Activated CD4-positive, alpha-beta T cell treated with anti-CD3 and anti-CD28 coated beads for 24 hours (primary cell): ENCODE data around the gene UBE3C.
"Not testable (repeated sequence)": the region's sequence is repeated elsewhere in the genome, so short reads cannot be mapped to it uniquely, and the experiment has no call there.

Source experiments
- DNase-seq, 2 donors: peaks; one replicate each; pipeline ENCODE4 v3.0.0-alpha.2; 2020; ENCODE audit warnings: low read depth in 2 of 2

Gene UBE3C

GRCh38 chr7:157130849-157131248 is 7.9 kb upstream of the UBE3C start:
- DNase-seq = not testable (repeated sequence)

DNA sequence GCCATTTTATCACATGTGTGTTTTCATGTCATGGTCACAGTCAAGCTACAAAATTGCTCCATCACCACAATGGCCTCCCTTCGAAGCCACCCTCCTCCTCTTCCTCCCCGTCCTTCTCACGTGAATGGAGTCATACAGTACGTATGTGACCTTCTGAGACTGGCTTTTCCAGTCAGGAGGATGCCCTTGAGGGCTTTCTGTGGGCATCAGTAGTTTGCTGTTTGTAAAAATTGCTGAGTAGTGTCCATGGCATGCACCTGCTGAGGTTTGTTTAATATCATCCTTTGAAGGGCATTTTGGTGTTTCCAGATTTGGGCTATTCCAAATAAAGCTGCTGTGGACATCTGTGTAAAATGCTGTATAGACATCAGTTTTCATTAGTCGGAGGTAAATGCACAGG is 5.9 kb upstream of the UBE3C start:
- DNase-seq = no peak

GRCh38 chr7:157133304-157133703 is 5.4 kb upstream of the UBE3C start:
- DNase-seq = no peak

DNA sequence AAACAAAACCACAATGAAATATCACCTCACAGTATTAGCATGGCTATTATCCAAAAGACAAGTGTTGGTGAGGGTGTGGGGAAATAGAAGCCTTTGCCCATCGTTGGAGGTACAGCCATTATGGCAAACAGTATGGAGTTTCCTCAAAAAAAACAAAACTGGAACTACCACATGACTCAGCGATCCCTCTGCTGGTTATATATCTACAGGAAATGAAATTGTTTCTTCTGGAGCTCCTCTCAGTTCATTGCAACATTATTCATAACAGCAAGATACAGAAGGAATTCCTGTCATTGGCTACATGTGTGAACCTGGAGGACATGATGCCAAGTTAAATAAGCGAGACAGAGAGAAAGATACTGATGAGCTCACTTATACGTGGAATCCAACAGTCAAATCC is 2.4 kb upstream of the UBE3C start:
- DNase-seq = no peak

- DNase-seq = no peak
Measured at GRCh38 chr7:157138101-157138423, 664 bp upstream of the UBE3C start.

- peak in 1 of 2 donors; percentile 28 for DNase-seq
Measured at GRCh38 chr7:157139111-157139809, 534 bp downstream of the UBE3C start.

GRCh38 chr7:157139810-157140510 is 1.2 kb downstream of the UBE3C start:
- DNase-seq = no peak

DNA sequence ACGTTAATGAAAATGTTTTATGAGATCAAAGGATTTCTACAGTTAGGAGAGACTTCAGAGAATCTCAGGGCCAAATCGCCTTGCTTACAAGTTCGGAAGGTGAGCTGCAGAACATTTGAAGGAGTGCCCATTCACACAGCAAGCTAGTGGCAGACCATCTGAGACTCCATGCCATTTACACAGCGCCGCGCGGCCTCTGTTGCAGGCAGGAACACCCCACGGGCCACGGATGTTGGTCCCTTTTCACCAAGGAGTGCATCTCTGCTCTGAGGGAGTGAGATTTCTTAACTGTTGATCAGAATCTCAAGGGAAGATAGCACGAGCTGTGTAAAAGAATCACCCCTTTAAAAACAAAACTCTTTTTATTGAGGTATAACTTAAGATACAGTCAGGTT is 1.8 kb downstream of the UBE3C start:
- no peak for DNase-seq

- no peak for DNase-seq
Measured at GRCh38 chr7:157141525-157142060, 2.9 kb downstream of the UBE3C start.

DNA sequence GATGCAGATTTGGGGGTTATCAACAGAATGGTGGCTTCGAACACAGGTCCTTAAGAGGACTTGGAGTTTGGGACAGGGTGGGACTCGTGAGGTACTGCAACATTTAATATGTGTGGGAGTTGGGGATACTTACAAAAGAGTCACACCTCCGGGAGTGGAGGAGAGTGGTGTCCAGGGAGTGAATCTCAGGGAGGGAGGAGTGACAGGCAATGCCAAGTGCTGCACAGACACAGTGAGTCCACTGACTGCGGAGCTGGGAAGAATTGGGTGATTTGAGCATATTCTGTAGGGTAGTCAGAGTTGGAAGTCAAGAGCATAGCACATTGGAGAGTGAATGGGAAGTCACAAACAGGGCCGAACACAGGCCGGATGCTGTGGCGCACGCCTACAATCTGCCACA is 5.1 kb downstream of the UBE3C start:
- DNase-seq = no peak

- no peak for DNase-seq
Measured at GRCh38 chr7:157149317-157149716, 10.6 kb downstream of the UBE3C start.

- no peak for DNase-seq
Measured at GRCh38 chr7:157150882-157151281, 12.2 kb downstream of the UBE3C start.

DNA sequence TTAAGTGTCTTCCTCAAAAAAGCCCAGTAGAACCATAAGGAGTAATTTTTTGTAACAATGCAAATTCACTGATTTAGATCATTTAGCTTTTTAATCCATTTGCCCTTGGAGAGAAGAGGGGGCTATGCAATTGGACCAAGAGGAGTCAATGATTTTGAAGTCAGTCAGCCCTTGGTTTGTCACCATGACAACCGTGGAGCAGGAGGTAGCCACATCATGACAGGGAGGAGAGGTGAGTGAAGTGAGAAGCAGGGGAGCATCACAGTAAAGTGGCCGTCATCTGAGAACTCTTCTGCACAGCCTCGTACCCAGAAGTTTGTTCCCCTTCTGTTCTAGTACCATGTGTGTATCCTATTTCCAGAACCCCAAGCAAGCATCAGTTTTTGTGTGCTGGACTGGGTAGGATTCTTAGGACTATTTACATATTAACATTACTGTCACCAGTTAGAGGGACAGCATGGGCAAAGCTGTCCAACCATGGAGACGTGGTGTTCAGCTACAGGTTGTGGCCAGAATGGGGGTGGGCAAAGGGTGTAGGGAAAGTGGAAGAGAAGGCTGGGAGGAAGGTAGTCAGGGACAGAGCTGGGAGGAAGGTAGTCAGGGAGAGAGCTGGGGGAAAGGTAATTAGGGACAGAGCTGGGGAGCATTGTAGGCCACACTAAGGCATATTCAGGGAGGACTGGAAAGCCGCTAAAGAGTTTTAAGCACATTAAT is 13.1 kb downstream of the UBE3C start:
- DNase-seq = no peak

DNA sequence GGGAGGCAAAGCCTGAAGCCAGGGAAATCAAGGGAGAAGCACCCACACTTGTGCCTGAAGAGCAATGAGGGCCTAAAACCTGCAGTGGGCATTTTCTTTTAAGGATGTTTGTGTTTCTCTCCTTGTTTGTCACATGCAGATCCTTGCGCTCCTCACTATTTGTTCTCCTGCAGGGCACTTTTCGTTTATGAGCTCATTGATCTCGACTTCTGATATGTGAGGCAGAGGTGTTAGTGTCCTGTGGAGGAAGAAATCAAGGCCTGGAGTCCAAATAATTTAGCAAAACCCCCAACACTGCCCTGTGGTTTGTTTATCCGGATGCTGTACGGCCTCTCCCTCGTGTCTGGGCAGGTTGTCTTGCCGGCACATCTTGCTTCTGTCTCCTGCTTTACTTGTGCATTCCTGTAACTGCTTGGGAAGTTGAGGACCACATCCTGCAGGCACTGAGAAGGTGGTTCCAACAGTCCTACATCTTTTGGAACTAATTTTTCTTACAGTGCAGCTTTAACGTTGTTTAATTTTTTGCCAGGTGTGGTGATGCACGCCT is 13.7 kb downstream of the UBE3C start:
- DNase-seq = no peak

DNA sequence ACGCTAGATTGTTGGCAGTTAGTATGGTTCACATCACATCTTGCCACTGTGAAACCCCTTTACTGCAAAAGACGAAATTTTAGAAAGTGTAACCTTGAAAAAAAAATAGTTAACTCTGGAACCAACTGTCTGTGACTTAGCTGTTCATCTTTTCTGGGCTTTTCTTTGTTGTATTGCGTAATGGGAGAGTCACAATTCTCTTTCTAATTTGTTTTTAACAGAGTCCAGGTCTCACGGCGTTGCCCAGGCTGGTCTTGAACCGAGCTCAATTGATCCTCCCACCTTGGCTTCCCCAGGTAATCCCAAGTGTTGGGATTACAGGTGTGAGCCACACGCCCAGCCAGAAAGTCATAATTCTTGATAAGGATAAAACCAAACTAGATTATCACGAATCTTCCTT is 14.5 kb downstream of the UBE3C start:
- no peak for DNase-seq

DNA sequence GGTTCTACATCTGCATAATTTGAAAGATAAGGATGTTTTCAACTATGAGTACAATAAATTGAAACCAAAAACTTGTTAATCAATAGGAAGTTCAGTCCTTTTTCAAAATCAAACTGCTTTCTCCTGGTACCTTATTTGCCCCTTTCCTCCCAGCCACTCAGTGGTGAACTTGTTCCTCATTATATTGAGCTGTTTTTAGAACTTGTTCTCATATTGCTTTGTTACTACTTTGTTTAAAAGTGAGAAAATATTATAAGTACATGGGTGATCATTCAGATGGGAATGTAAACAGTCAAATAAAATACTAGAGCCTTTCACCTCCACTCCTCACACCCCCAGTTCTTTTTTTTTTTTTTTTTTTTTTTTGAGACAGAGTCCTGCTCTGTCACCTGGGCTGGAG is 17.2 kb downstream of the UBE3C start:
- DNase-seq = no peak

DNA sequence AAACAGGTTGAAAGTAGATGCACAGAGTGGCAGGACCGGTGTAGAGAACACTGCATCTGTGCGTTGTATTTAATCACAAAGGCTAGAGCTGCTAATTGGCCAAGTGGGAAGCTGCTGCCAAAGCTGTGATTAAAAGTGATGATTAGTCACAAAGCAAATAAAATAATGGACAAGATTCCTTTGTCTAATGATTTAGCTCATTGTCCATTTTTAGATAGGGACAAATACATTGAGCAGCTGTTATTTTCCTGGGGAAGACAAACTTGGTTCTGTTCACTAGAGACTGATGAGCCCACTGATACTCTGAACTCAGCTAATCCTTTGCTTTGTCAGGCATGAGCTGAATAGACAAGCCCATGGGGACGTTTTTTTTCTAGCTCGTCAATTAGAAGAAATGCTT is 19.7 kb downstream of the UBE3C start:
- no peak for DNase-seq

DNA sequence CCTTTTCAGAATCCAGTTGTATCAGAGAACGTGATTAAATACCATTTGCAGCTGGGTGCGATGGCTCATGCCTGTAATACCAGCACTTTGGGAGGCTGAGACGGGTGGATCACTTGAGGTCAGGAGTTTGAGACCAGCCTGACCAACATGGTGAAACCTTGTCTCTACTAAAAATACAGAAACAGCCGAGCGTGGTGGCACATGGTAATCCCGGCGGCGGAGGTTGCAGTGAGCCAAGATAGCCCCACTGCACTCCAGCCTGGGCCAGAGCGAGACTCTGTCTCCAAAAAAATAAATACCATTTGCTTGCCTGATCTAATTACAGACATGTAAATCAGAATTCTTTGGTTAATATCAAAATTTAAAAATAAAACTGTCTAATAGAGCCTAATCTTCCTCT is 20.8 kb downstream of the UBE3C start:
- not testable (repeated sequence) for DNase-seq

GRCh38 chr7:157160433-157160832 is 21.7 kb downstream of the UBE3C start:
- DNase-seq = no peak

DNA sequence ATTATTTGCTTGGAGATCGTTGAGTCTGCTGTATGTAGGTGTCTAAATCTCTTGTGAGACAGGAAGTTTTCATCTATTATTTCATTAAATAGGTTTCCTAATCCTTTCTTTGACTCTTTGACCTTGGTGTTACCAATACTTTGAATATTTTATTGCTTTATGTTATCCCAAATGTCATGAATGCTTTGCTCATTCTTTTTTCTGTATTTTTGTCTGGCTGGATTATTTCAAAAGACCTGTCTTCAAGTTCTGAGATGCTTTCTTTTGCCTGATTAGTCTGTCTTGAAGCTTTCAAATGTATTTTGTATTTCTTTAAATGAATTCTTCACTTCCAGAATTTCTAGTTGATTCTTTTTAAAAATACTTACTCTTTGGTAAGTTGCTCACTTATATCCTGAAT is 27.3 kb downstream of the UBE3C start:
- DNase-seq = no peak

DNA sequence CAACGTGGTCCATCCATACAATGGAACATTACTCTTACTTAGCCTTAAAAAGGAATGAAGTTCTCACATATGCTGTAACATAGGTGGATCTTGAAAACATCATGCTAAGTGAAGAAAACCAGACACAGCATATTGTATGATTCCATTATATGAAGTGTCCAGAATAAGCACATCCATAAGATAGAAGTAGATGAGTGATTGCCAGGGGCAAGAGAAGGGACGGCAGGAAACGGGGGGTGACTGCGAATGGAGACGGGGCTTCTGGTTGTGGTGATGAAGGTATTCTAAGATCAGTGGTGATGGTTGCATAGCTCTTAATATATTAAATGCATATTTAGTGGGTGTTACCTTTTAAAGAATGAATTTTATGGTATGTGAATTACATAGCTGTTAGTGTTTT is 29.8 kb downstream of the UBE3C start:
- no peak for DNase-seq

DNA sequence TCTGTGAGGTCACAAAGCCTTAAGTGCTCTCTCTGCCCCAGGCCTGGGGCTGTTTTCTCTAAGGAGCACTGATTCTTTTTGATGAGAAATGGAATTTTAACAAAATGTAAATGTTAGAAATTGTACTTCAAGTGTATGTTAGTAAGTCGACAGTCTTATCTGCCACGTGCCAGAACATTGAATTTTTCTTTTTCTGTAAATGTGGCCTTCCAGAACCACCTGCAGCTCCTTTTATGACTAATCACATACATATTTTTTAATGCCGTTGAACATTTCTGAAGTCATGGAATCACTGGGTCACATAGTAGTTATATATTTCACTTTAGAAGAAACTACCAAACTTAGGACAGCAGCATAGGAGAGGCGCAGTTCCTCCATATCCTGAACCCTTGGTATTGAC is 38.0 kb downstream of the UBE3C start:
- DNase-seq = no peak
